ENCODE results near the gene SLC25A45.

SLC25A45 gene

DNA sequence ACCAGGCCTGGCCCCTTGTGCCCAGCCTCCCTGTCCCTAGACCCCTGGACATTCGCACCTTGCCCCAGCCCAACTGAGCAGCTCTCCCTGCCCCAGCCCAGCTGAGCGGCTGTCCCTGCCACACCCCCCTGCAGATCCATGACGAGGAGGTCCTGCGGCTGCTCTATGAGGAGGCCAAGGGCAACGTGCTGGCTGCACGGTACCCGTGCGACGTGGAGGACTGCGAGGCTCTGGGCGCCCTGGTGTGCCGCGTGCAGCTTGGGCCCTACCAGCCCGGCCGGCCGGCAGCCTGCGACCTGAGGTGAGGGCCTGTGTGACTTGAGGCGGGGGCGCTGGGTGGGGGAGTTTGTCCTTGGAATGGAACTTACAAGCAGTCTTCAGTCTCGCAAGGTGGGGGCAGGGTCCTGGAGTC lies 11.7 kb upstream of the SLC25A45 start:
- H3F3A ChIP-seq (ENCODE audit: control insufficient read depth, insufficient read depth), result no peaks in the 10 kb centered on the region
- H3K27me3 ChIP-seq (ENCODE audit: control insufficient read depth, low read length), result no peaks in the 10 kb centered on the region
- peaks cover 52% of the 10 kb centered on the region for H3K36me3 ChIP-seq (ENCODE audit: control insufficient read depth, low read length)
- H4K20me1 ChIP-seq (ENCODE audit: control insufficient read depth, insufficient read depth, low read depth, low read length), result 0 out of 2 replicates have a peak, but pooled peaks cover 3% of the 10 kb centered on the region
- no peaks in the 10 kb centered on the region for H3K9me2 ChIP-seq (replicated peaks; ENCODE audit: control insufficient read depth, low read length)
- no peak overlapping the region for H3K4me3 ChIP-seq (ENCODE audit: low read length)
- H3K9me3 ChIP-seq (ENCODE audit: control insufficient read depth, insufficient read depth, low read length), result no peaks in the 10 kb centered on the region
- H3K4me2 ChIP-seq (ENCODE audit: low read length), result no peak overlapping the region
- peaks cover 24% of the 10 kb centered on the region for H3K4me1 ChIP-seq (ENCODE audit: control insufficient read depth, low read length)
- H3K79me2 ChIP-seq (ENCODE audit: control insufficient read depth, low read length), result peaks cover 36% of the 10 kb centered on the region
- no peak overlapping the region for H3K27ac ChIP-seq (ENCODE audit: low read depth, low read length)
- no peak for TF ChIP-seq CTCF (IDR thresholded peaks at IDR 0.05; ENCODE audit: low read depth, low read length, poor library complexity, severe bottlenecking)
- no peak for TF ChIP-seq EZH2phosphoT487 (IDR thresholded peaks at IDR 0.05; ENCODE audit: borderline replicate concordance, low read length)

- Histone ChIP-seq H3K9me3 (ENCODE audit: control insufficient read depth, insufficient read depth, low read length) (no peaks in the 10 kb centered on the region), H3K27me3 (ENCODE audit: control insufficient read depth, low read length) (no peaks in the 10 kb centered on the region), H3K4me2 (ENCODE audit: low read length) (no peak overlapping the region), H3K36me3 (ENCODE audit: control insufficient read depth, low read length) (peaks cover 57% of the 10 kb centered on the region), H3K4me3 (ENCODE audit: low read length) (no peak overlapping the region), H3K9me2 (replicated peaks; ENCODE audit: control insufficient read depth, low read length) (no peaks in the 10 kb centered on the region), H4K20me1 (ENCODE audit: control insufficient read depth, insufficient read depth, low read depth, low read length) (0 out of 2 replicates have a peak, but pooled peaks cover 3% of the 10 kb centered on the region), H3K4me1 (ENCODE audit: control insufficient read depth, low read length) (peaks cover 30% of the 10 kb centered on the region), H3F3A (ENCODE audit: control insufficient read depth, insufficient read depth) (no peaks in the 10 kb centered on the region; the same call in 1 of the 2 replicates), H3K27ac (ENCODE audit: low read depth, low read length) (no peak overlapping the region), H3K79me2 (ENCODE audit: control insufficient read depth, low read length) (peaks cover 42% of the 10 kb centered on the region)
- TF ChIP-seq EZH2phosphoT487 (IDR thresholded peaks at IDR 0.05; ENCODE audit: borderline replicate concordance, low read length), result no peak
Measured at GRCh38 chr11:65393513-65394079, 11.2 kb upstream of the SLC25A45 start.

DNA sequence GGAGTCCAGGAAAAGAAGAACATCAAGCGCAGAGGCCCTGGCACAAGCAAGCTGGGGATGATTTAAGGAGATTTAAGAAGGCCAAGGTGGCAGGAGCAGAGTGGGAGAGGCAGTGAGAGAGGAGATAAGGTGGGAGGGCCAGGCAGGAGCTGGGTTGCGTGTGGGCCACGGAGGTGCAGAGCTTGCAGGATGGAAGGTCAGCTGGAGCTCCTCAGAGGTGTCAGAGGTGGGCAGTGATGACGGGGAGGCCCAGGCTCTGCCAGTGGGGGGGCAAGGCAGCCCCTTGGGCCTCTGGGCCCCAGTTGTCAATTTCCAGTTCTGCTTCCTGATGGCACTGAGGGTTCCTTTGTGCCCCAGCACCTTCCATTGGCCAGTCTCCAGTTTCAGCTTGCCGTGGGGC lies 10.5 kb upstream of the SLC25A45 start:
- peaks cover 37% of the 10 kb centered on the region for H3K4me1 ChIP-seq (ENCODE audit: control insufficient read depth, low read length)
- H3K27me3 ChIP-seq (ENCODE audit: control insufficient read depth, low read length), result no peaks in the 10 kb centered on the region
- H3F3A ChIP-seq (ENCODE audit: control insufficient read depth, insufficient read depth), result no peaks in the 10 kb centered on the region; the same call in 1 of the 2 replicates
- no peak overlapping the region for H3K27ac ChIP-seq (ENCODE audit: low read depth, low read length)
- H3K4me2 ChIP-seq (ENCODE audit: low read length), result no peak overlapping the region
- no peak for TF ChIP-seq CTCF (IDR thresholded peaks at IDR 0.05; ENCODE audit: low read depth, low read length, poor library complexity, severe bottlenecking)
- TF ChIP-seq EZH2phosphoT487 (IDR thresholded peaks at IDR 0.05; ENCODE audit: borderline replicate concordance, low read length), result no peak
- H3K9me2 ChIP-seq (replicated peaks; ENCODE audit: control insufficient read depth, low read length), result no peaks in the 10 kb centered on the region
- 0 out of 2 replicates have a peak, but pooled peaks cover 3% of the 10 kb centered on the region for H4K20me1 ChIP-seq (ENCODE audit: control insufficient read depth, insufficient read depth, low read depth, low read length)
- no peaks in the 10 kb centered on the region for H3K9me3 ChIP-seq (ENCODE audit: control insufficient read depth, insufficient read depth, low read length)
- H3K79me2 ChIP-seq (ENCODE audit: control insufficient read depth, low read length), result peaks cover 49% of the 10 kb centered on the region
- H3K4me3 ChIP-seq (ENCODE audit: low read length), result no peak overlapping the region
- H3K36me3 ChIP-seq (ENCODE audit: control insufficient read depth, low read length), result peaks cover 59% of the 10 kb centered on the region

DNA sequence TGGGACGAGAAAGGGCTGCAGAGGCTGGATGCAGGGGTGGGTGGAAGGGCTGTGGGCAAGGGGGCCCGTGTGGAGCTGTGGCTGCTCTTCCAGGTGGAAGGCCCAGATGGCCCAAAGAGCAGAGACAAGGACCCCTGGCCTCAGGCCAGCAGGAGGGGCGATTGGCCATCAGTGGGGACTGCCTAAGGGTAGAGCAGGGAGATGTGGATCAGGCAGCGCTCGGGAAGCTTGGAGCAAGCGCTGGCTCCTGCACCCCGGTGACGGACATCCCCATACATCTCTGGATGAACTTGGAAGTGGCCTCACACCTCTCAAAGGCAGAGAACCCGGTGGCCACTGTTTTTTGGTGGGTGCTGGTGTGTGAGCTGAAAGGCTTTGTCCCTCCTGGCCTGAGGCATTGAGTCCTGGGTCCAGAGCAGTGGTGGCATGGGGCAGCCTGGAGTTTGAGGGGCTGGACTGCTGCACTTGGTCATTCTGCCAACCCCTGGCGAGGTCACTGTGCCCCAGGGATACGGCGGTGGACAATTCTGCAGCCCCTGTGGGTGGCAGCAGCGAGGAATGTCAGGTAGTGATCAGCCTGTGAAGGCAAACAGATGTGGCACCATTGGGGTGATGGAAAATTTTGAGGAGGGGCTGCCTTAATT lies 9.9 kb upstream of the SLC25A45 start:
- Histone ChIP-seq H3F3A (ENCODE audit: control insufficient read depth, insufficient read depth) (no peaks in the 10 kb centered on the region; the same call in 1 of the 2 replicates), H3K27me3 (ENCODE audit: control insufficient read depth, low read length) (no peaks in the 10 kb centered on the region), H3K27ac (ENCODE audit: low read depth, low read length) (no peak overlapping the region), H3K9me2 (replicated peaks; ENCODE audit: control insufficient read depth, low read length) (no peaks in the 10 kb centered on the region), H3K4me2 (ENCODE audit: low read length) (no peak overlapping the region), H3K4me3 (ENCODE audit: low read length) (no peak overlapping the region), H3K4me1 (ENCODE audit: control insufficient read depth, low read length) (peaks cover 43% of the 10 kb centered on the region), H3K79me2 (ENCODE audit: control insufficient read depth, low read length) (peaks cover 54% of the 10 kb centered on the region), H3K9me3 (ENCODE audit: control insufficient read depth, insufficient read depth, low read length) (no peaks in the 10 kb centered on the region), H4K20me1 (ENCODE audit: control insufficient read depth, insufficient read depth, low read depth, low read length) (0 out of 2 replicates have a peak, but pooled peaks cover 3% of the 10 kb centered on the region), H3K36me3 (ENCODE audit: control insufficient read depth, low read length) (peaks cover 59% of the 10 kb centered on the region)
- no peak for TF ChIP-seq CTCF (IDR thresholded peaks at IDR 0.05; ENCODE audit: low read depth, low read length, poor library complexity, severe bottlenecking)
- TF ChIP-seq EZH2phosphoT487 (IDR thresholded peaks at IDR 0.05; ENCODE audit: borderline replicate concordance, low read length), result no peak
